K562 (cell line): ENCODE data around the gene TSPOAP1. TPM values are rescaled to one million over a fixed set of nuclear protein-coding genes. Genes with fewer than 3 reads are reported as not detected.

Experiments
- ATAC-seq: fragments of 200-7000 bp; cut with Tn5 transposase; 3 replicates; pipeline ENCODE4 v1.9.1; 2020; ENCODE audit warnings: moderate library complexity
- BruUV-seq: library from RNA; stranded (reverse); fragments of 400-500 nt; replicated peaks from 2 replicates; lab custom pipeline; 2021; lab: Mats Ljungman, UMichigan
- CTCF ChIA-PET: fragments of 300-600 bp; formaldehyde crosslinking; extraction: SDS; loops from one replicate; lab custom pipeline; 2021; ENCODE audit warnings: low intra/inter-chr PET ratio; lab: Yijun Ruan, JAX
- POLR2A ChIA-PET: fragments of 300-600, 350-650 bp; sonication (Branson Sonifier 250); formaldehyde crosslinking; extraction: SDS; loops from one replicate; lab custom pipeline; 2021; ENCODE audit warnings: antibody characterized with exemption, inconsistent platforms; lab: Yijun Ruan, JAX
- DNase-seq, 4 experiments: peaks; one replicate each; pipeline versions ENCODE4 v3.0.0 to v3.0.0-alpha.2; 2011 to 2018; ENCODE audit warnings: low spot score in 3 of 4, mixed read lengths in 3 of 4; ENCODE audit errors: extremely low read depth in 1 of 4
- FAIRE-seq: peaks from 2 replicates; lab custom pipeline; 2011; peaks lifted over from hg19 to GRCh38; lab: Jason Lieb, UNC
- H2AFZ ChIP-seq: 2 replicates; pipeline ENCODE4 v1.6.0; 2011; ENCODE audit warnings: low read depth, low read length, control low read depth, inconsistent platforms
- H3K27ac ChIP-seq: fragments of 200-600 bp; 3 replicates; pipeline ENCODE4 v1.8.0; 2011; ENCODE audit warnings: low read depth, mild to moderate bottlenecking, control low read depth, inconsistent platforms, low read length, moderate library complexity, mixed read lengths; ENCODE audit errors: extremely low read depth
- H3K27me3 ChIP-seq, 2 experiments: fragments of 300-600 bp in 1 of 2; 2 replicates in 1 of 2; 3 replicates in 1 of 2; pipeline versions ENCODE4 v1.6.0 to v1.8.0; 2011; ENCODE audit warnings: inconsistent platforms in 2 of 2, low read length in 2 of 2, mild to moderate bottlenecking in 1 of 2, mixed read lengths in 1 of 2, moderate library complexity in 1 of 2; ENCODE audit not compliant: control insufficient read depth in 2 of 2, insufficient read depth in 2 of 2
- H3K36me3 ChIP-seq: fragments of 300-600 bp; 3 replicates; pipeline ENCODE4 v1.8.0; 2011; ENCODE audit warnings: mild to moderate bottlenecking, low read length, inconsistent platforms; ENCODE audit not compliant: control insufficient read depth, insufficient read depth
- H3K4me1 ChIP-seq, 2 experiments: fragments of 200-600 bp in 1 of 2; replicated peaks in 1 of 2; 2 replicates in 1 of 2; 3 replicates in 1 of 2; pipeline versions ENCODE4 v1.5.1 to v1.8.0; 2011; ENCODE audit warnings: inconsistent platforms in 2 of 2, low read length in 2 of 2, mild to moderate bottlenecking in 1 of 2, mixed read lengths in 1 of 2, moderate library complexity in 1 of 2; ENCODE audit not compliant: control insufficient read depth in 2 of 2, insufficient read depth in 2 of 2
- H3K4me2 ChIP-seq: 2 replicates; pipeline ENCODE4 v1.6.1; 2011; ENCODE audit warnings: low read length, control low read depth, inconsistent platforms, mixed read lengths; ENCODE audit not compliant: insufficient read depth
- H3K4me3 ChIP-seq: fragments of 200-600 bp; sonication (generic), shearing (Covaris generic); 2 replicates; pipeline ENCODE4 v1.5.1; 2016; ENCODE audit warnings: control low read depth, inconsistent platforms
- H3K79me2 ChIP-seq: fragments of 200-600 bp; 3 replicates; pipeline ENCODE4 v1.8.0; 2011; ENCODE audit warnings: low read length, inconsistent platforms; ENCODE audit not compliant: control insufficient read depth, insufficient read depth
- H3K9ac ChIP-seq, 2 experiments: 2 replicates each; pipeline versions ENCODE4 v1.6.0 to v1.6.1; 2011; ENCODE audit warnings: low read depth in 2 of 2, low read length in 2 of 2, control low read depth in 1 of 2, inconsistent platforms in 1 of 2, mild to moderate bottlenecking in 1 of 2, mixed read lengths in 1 of 2; ENCODE audit not compliant: insufficient read depth in 1 of 2
- H3K9me1 ChIP-seq: one replicate; pipeline ENCODE4 v1.6.0; 2011; ENCODE audit warnings: inconsistent platforms, mild to moderate bottlenecking, low read length, moderate library complexity; ENCODE audit not compliant: control insufficient read depth, insufficient read depth
- H3K9me3 ChIP-seq: replicated peaks from 2 replicates; pipeline ENCODE4 v1.5.1; 2011; ENCODE audit warnings: low read depth, low read length, inconsistent platforms; ENCODE audit not compliant: control insufficient read depth, insufficient read depth
- H4K20me1 ChIP-seq: replicated peaks from 2 replicates; pipeline ENCODE4 v1.6.1; 2011; ENCODE audit warnings: low read length, inconsistent platforms, mixed read lengths; ENCODE audit not compliant: control insufficient read depth, insufficient read depth
- C11orf30 ChIP-seq: fragments of 450-650 bp; IDR thresholded peaks from 2 replicates; pipeline ENCODE4 v1.6.1; 2016; ENCODE audit warnings: low read depth, mild to moderate bottlenecking
- CHCHD3 ChIP-seq: fragments of 250-450 bp; sonication (Bioruptor Pico); IDR thresholded peaks from 2 replicates; pipeline ENCODE4 v2.1.2; 2022; ENCODE audit warnings: mild to moderate bottlenecking
- ETV5 ChIP-seq: sonication (generic); formaldehyde crosslinking; IDR thresholded peaks from 2 replicates; pipeline ENCODE4 v1.4.0; 2020; ENCODE audit warnings: low read depth, mild to moderate bottlenecking, missing genetic modification reagents
- EZH2 ChIP-seq: IDR thresholded peaks from 2 replicates; pipeline ENCODE4 v1.6.1; 2012; ENCODE audit warnings: low read depth, mild to moderate bottlenecking, inconsistent platforms, low read length, borderline replicate concordance
- FOSL1 ChIP-seq: fragments of 200-800 bp; sonication (Bioruptor generic); conservative IDR thresholded peaks from 2 replicates; pipeline ENCODE4 v1.6.1; 2016; ENCODE audit warnings: missing genetic modification characterization, missing compliant biosample characterization
- HNRNPLL ChIP-seq: fragments of 200-400 bp; formaldehyde crosslinking; IDR thresholded peaks from 2 replicates; pipeline ENCODE4 v1.6.1; 2017; ENCODE audit warnings: low read length, low read depth, mild to moderate bottlenecking; ENCODE audit not compliant: poor library complexity, severe bottlenecking
- IFI16 ChIP-seq: fragments of 250-450 bp; sonication (Bioruptor Pico); IDR thresholded peaks from 2 replicates; pipeline ENCODE4 v2.1.2; 2022; ENCODE audit warnings: mild to moderate bottlenecking, inconsistent platforms
- ILF3 ChIP-seq: fragments of 450-650 bp; IDR thresholded peaks from 2 replicates; pipeline ENCODE4 v1.6.1; 2018; ENCODE audit warnings: antibody characterized with exemption, mild to moderate bottlenecking, moderate library complexity, borderline replicate concordance
- PBX2 ChIP-seq, 2 experiments: IDR thresholded peaks in 1 of 2; conservative IDR thresholded peaks in 1 of 2; 2 replicates each; pipeline ENCODE4 v1.6.1; 2016; ENCODE audit warnings: low read depth in 2 of 2, mild to moderate bottlenecking in 1 of 2, missing compliant biosample characterization in 1 of 2, missing genetic modification characterization in 1 of 2, moderate library complexity in 1 of 2
- SRSF7 ChIP-seq: fragments of 200-400 bp; formaldehyde crosslinking; optimal IDR thresholded peaks from 2 replicates; pipeline ENCODE3; 2017; ENCODE audit warnings: mild to moderate bottlenecking, low read depth, low read length
- ZC3H4 ChIP-seq: sonication (generic); formaldehyde crosslinking; IDR thresholded peaks from 2 replicates; pipeline ENCODE4 v1.9.0; 2021; ENCODE audit warnings: missing genetic modification reagents, borderline replicate concordance
- ZFP1 ChIP-seq: fragments of 450-650 bp; formaldehyde crosslinking; IDR thresholded peaks from 2 replicates; pipeline ENCODE4 v1.4.0; 2020; ENCODE audit warnings: mild to moderate bottlenecking, mixed read lengths
- WGBS: fragments of 100-300 bp; shearing (Covaris generic); methylation state at CpG from one replicate; pipeline ENCODE4 v1.1.6; 2016; ENCODE audit warnings: low coverage, mixed read lengths; ENCODE audit not compliant: insufficient coverage; ENCODE audit errors: missing lambda C conversion rate; 5-methylcytosine and 5-hydroxymethylcytosine counted together
- in situ Hi-C: fragments of 300-500 bp; cut with MboI; formaldehyde crosslinking; loops from 4 replicates; pipeline ENCODE4 v1.15.0; 2018; ENCODE audit warnings: inconsistent platforms, mixed read lengths
- intact Hi-C: fragments of 100-400 bp; cut with micrococcal nuclease; formaldehyde crosslinking; loops from 2 replicates; pipeline ENCODE4 v1.14.2; 2022
- polyA plus RNA-seq, 8 experiments: library from polyadenylated mRNA; depleted of rRNA in 4 of 8; stranded (reverse) in 5 of 8; unstranded in 3 of 8; fragments of >200 nt; fragmentation: Nextera tagmentation in 2 of 8; fragmentation: Illumina TruSeq in 1 of 8; extraction: Ambion mirVana in 2 of 8; extraction: Trizol in 1 of 8; gene quantifications; 2 replicates each; pipeline versions ENCODE4 v1.2.1 to v1.2.3, GENCODE V29; 2011 to 2014; ENCODE audit warnings: inconsistent platforms in 1 of 8, missing spikeins in 1 of 8
- total RNA-seq, 7 experiments: library from RNA; depleted of rRNA in 6 of 7; stranded (reverse); fragments of >200 nt in 6 of 7; fragmentation: Illumina TruSeq in 2 of 7; extraction: Trizol in 2 of 7; gene quantifications; 2 replicates each; pipeline versions ENCODE4 v1.2.1 to v1.2.3, GENCODE V29; 2011 to 2021; ENCODE audit warnings: low replicate concordance in 1 of 7
- TF ChIP-seq, protein P1 (sequence below), 2 experiments: fragments of 250-450 bp in 1 of 2; fragments of 450-650 bp in 1 of 2; sonication (Bioruptor Pico) in 1 of 2; IDR thresholded peaks; 2 replicates each; pipeline versions ENCODE4 v1.6.1 to v1.8.0; 2016 to 2021; ENCODE audit warnings: mild to moderate bottlenecking in 2 of 2, moderate library complexity in 2 of 2, missing compliant biosample characterization in 1 of 2, missing genetic modification characterization in 1 of 2
- TF ChIP-seq, protein P2 (sequence below): fragments of 250-450 bp; sonication (Bioruptor Pico); IDR thresholded peaks from 2 replicates; pipeline ENCODE4 v1.9.0; 2021; ENCODE audit warnings: mild to moderate bottlenecking, inconsistent platforms

TSPOAP1 gene
- total and polyA plus RNA-seq, 9 of the 15 experiments (the other 6 are each of a cell fraction or from before 2014, with no cell fraction given): 0.87 to 3.9 (median 1.8) TPM; not detected in 2

- ATAC-seq: no peak
- no peaks in the 10 kb centered on the region for H3K36me3 ChIP-seq
- H3K4me2 ChIP-seq: no peak overlapping the region
- no peaks in the 10 kb centered on the region for H3K79me2 ChIP-seq
- TF ChIP-seq IFI16: no peak
- TF ChIP-seq SRSF7: no peak
- TF ChIP-seq, protein P1, sequence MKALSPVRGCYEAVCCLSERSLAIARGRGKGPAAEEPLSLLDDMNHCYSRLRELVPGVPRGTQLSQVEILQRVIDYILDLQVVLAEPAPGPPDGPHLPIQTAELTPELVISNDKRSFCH (CRISPR knock-in tag; IDR thresholded peaks at IDR 0.05): no peak
- TF ChIP-seq, protein P1 (tag; IDR thresholded peaks at IDR 0.05): no peak
- no peak for TF ChIP-seq ZFP1 (CRISPR knock-in tag)
- TF ChIP-seq PBX2 (CRISPR knock-in tag; IDR thresholded peaks at IDR 0.05; ENCODE audit: low read depth): no peak
- no peak for TF ChIP-seq PBX2 (tag; conservative IDR thresholded peaks at IDR 0.05; ENCODE audit: low read depth)
- no peak for TF ChIP-seq CHCHD3 (CRISPR knock-in tag)
- TF ChIP-seq ILF3: no peak
- TF ChIP-seq HNRNPLL: no peak
- TF ChIP-seq EZH2: no peak
- no peak for TF ChIP-seq FOSL1 (tag)
- TF ChIP-seq C11orf30: no peak
- TF ChIP-seq, protein P2, sequence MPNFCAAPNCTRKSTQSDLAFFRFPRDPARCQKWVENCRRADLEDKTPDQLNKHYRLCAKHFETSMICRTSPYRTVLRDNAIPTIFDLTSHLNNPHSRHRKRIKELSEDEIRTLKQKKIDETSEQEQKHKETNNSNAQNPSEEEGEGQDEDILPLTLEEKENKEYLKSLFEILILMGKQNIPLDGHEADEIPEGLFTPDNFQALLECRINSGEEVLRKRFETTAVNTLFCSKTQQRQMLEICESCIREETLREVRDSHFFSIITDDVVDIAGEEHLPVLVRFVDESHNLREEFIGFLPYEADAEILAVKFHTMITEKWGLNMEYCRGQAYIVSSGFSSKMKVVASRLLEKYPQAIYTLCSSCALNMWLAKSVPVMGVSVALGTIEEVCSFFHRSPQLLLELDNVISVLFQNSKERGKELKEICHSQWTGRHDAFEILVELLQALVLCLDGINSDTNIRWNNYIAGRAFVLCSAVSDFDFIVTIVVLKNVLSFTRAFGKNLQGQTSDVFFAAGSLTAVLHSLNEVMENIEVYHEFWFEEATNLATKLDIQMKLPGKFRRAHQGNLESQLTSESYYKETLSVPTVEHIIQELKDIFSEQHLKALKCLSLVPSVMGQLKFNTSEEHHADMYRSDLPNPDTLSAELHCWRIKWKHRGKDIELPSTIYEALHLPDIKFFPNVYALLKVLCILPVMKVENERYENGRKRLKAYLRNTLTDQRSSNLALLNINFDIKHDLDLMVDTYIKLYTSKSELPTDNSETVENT (CRISPR knock-in tag): no peak
- TF ChIP-seq ETV5 (CRISPR knock-in tag): no peak
- no peak for TF ChIP-seq ZC3H4
- peaks cover 0 to 19% of the 10 kb centered on the region in 2 experiments; a peak in 1 of 5 replicates for H3K4me1 ChIP-seq
- no peak overlapping the region for H2AFZ ChIP-seq
- intact Hi-C loops: no loop called here
- no peak for DNase-seq
- H3K9me1 ChIP-seq: no peaks in the 10 kb centered on the region
- H3K27me3 ChIP-seq: no peaks in the 10 kb centered on the region
- POLR2A ChIA-PET: interaction anchor here (0.7 to 4.3 kb wide), 5 partner anchors 9 to 100 kb away, joined by 3 to 42 read pairs (median 3); partner anchors contain the start of gene TSPOAP1
- 38% methylated on average over 4 of the region's 4 CpGs for WGBS
- BruUV-seq: no TSS peak
- no peak overlapping the region for H3K27ac ChIP-seq
- H3K9ac ChIP-seq: no peak overlapping the region; a peak in 1 of 4 replicates
- no peaks in the 10 kb centered on the region for H3K9me3 ChIP-seq
- no peak overlapping the region for H3K4me3 ChIP-seq
- no peaks in the 10 kb centered on the region for H4K20me1 ChIP-seq
- in situ Hi-C loops: no loop called here
- FAIRE-seq: no peak
- CTCF ChIA-PET: interaction anchor here (2.3 kb wide), 1 partner anchor 132 kb away, joined by 18 read pairs; no protein-coding TSS in a partner anchor
Measured at GRCh38 chr17:58315750-58316149, 12.8 kb downstream of the TSPOAP1 start.
